ENCODE data around the gene FAM174B.

GRCh38 chr15:92633001-92633400, 22.6 kb downstream of the FAM174B start:
- TF ChIP-seq CTCF (IDR thresholded peaks at IDR 0.05; ENCODE audit: low read length): no peak
- no peak for TF ChIP-seq EZH2 (optimal IDR thresholded peaks at IDR 0.05; ENCODE audit: low read depth, low read length)

All from MM.1S (cell line).